ENCODE results near the gene TRIM25. TPM values are rescaled to one million over a fixed set of nuclear protein-coding genes. Genes with fewer than 3 reads are reported as not detected.

TRIM25 gene
- total RNA-seq, 1 donor = 28.9 TPM

DNA sequence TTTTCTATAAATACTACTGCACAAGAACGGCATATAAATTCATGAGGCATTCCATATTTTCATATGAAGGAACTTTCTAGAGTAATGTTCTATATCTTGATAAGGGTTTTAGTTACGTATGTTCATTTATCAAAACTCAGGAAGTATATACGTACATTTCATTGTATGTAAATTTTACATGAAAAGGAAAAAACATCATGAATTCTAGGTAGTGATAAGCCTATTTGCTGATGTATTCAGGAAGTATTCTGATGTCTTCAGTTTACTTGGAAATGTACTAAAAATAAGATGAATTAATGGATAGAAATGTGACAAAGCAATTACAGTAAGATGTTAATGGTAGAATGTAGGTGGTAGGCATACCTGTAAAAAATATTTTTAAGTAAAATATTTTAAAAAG lies 75.2 kb downstream of the TRIM25 start:
- H3K4me3 ChIP-seq (ENCODE audit: low read depth, low read length) = no peak overlapping the region
- DNase-seq (ENCODE audit: low read depth) = no peak
- TF ChIP-seq, protein P1, sequence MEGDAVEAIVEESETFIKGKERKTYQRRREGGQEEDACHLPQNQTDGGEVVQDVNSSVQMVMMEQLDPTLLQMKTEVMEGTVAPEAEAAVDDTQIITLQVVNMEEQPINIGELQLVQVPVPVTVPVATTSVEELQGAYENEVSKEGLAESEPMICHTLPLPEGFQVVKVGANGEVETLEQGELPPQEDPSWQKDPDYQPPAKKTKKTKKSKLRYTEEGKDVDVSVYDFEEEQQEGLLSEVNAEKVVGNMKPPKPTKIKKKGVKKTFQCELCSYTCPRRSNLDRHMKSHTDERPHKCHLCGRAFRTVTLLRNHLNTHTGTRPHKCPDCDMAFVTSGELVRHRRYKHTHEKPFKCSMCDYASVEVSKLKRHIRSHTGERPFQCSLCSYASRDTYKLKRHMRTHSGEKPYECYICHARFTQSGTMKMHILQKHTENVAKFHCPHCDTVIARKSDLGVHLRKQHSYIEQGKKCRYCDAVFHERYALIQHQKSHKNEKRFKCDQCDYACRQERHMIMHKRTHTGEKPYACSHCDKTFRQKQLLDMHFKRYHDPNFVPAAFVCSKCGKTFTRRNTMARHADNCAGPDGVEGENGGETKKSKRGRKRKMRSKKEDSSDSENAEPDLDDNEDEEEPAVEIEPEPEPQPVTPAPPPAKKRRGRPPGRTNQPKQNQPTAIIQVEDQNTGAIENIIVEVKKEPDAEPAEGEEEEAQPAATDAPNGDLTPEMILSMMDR (IDR thresholded peaks at IDR 0.05; ENCODE audit: insufficient read depth, low read depth, low read length) = no peak

Small RNAs within 50 kb of the gene (small RNA-seq; reads per million reads assigned to genes)
- gene AC015912.2 = not detected
- gene RNU6-1158P = not detected

Other genes starting within 250 kb of the TRIM25 start
- 0.64 and 0.86 TPM in 2 replicates for gene C17orf67, start 80.1 kb downstream of the TRIM25 start, total RNA-seq
- gene DGKE, start 79.9 kb downstream of the TRIM25 start, total RNA-seq = 7.1 and 12.1 TPM in 2 replicates
- gene COIL, start 47.0 kb upstream of the TRIM25 start, total RNA-seq = 10.6 and 17.7 TPM in 2 replicates
- gene SCPEP1, start 64.1 kb upstream of the TRIM25 start, total RNA-seq = 33.2 and 36.7 TPM in 2 replicates
- 15.1 and 18.1 TPM in 2 replicates for gene AKAP1, start 171.2 kb upstream of the TRIM25 start, total RNA-seq